GM18508 (cell line): ENCODE data around the gene TNFRSF8.
"Not testable (repeated sequence)": the region's sequence is repeated elsewhere in the genome, so short reads cannot be mapped to it uniquely, and the experiment has no call there.

Experiments used
- ATAC-seq: cut with Tn5 transposase; IDR thresholded peaks from one replicate; pipeline ENCODE4 v1.9.1; 2021; ENCODE audit warnings: moderate number of reproducible peaks; ENCODE audit not compliant: insufficient read depth, unreplicated experiment

The TNFRSF8 gene

GRCh38 chr1:12063141-12064072 is at the start of gene TNFRSF8:
Gene TNFRSF8, plus strand, starts transcription at chr1:12063303. Its CDS starts 296 bp downstream, at chr1:12063599.
- no peak for ATAC-seq

DNA sequence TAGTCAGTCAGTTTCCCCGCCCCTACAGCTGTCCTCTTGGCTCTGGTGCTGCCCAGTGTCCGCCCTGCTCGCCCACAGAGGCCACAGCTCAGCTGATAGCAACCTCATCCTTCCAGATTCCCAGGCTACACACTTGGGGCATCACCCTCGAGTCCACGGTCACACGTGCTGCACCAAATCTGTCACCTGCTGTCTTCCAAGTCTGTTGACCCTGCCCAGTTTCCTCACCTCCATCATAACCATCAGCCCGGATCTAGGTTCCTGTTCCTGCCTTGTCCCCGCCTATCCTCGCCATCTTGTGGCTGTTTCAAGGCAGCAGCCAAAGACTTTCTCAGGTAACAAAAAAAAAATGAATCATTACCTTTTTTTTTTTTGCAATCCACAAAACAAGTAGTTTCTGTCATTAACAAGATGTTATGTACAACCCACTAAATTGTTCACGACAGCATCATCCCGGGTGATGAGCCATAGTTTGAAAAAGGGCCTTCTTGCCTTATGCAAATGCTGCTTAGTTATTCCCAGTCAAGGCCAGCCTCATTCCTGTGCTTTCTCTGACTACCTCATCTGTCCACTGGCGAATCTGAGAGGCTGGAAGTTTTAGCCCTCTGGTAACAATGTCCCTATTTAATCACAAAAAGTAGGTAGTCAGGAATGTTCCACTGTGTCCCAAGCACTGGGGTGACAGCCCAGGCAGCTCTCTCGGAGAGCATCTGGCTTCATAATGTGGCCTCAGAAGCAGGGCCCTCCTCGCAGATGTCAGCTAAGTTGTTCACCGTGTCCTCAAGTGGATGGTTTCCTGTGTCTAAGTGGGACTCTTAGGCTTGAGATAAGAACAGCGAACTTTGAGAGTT is 48.7 kb upstream of the TNFRSF8 start:
- no peak for ATAC-seq

- no peak for ATAC-seq
Measured at GRCh38 chr1:12015001-12015491, 48.1 kb upstream of the TNFRSF8 start.

GRCh38 chr1:12015499-12015898 is 47.6 kb upstream of the TNFRSF8 start:
- ATAC-seq = no peak

DNA sequence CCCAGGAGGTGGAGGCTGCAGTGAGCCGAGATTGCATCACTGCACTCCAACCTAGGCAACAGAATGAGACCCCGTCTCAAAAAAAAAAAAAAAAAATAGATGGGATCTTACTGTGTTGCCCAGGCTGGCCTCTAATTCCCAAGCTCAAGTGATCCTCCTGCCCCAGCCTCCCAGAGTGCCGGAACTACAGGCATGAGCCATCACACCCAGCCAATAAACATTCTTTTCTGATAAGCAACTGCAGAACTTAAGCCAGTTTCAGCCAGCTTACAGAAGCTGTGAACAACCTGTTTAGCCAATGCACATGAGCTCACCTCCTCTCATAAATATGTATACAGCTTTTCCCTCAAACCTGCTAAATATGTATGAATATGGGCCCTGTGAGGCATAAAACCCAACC is 46.9 kb upstream of the TNFRSF8 start:
- no peak for ATAC-seq

DNA sequence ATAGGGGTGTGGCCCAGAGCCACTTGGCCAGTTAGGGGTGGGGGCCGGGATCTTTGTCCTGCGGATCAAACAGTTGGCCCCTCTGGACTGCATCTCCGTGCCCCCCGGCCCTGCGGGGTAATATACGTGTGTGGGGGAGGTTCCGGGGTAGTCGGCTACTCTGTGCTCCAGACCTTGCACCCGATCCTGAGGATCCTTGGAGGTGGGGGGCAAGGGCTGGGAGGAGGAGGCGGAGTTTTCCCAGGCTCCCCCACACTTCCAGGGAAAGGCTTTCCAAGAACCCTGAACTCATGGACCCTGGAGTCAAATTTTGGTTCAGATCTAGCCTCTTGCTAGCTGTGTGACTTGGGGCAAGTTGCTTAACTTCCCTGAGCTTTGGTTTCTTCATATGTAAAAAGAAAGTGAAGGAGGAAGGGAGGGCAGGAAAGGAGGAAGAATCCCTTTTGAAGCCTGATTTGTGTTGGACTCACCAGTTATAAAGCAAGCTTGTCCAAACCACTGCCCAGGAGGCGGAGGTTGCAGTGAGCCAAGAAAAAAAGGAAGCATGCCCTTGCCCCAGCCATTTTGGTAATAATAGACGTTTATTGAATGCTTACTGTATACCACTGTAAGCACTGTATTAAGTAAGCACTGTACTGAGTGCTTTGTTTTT is 43.1 kb upstream of the TNFRSF8 start:
- ATAC-seq = no peak

GRCh38 chr1:12021616-12022015 is 41.5 kb upstream of the TNFRSF8 start:
- ATAC-seq = no peak

GRCh38 chr1:12022036-12022435 is 41.1 kb upstream of the TNFRSF8 start:
- ATAC-seq = no peak

DNA sequence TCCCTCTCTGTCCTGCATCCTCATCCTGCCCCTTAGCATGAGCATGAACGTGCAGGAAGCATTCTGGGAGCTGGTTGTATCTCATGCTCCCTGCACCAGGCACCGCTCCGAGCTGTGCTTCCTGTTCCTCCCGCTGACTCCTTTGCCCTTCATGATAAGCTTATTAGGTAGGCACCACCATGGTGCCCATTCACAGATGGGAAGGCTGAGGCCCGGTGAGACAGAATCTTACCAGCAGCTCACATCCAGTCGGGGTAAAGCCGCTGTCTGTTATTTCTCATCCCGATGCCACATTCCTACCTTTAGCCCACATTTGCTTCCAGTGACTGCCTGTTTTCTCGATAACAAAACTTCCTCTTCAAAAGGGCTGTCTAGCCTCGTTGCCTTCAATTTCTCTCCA is 36.5 kb upstream of the TNFRSF8 start:
- ATAC-seq = no peak

- no peak for ATAC-seq
Measured at GRCh38 chr1:12028248-12028647, 34.9 kb upstream of the TNFRSF8 start.

- no peak for ATAC-seq
Measured at GRCh38 chr1:12028957-12029511, 34.1 kb upstream of the TNFRSF8 start.

- ATAC-seq = no peak
Measured at GRCh38 chr1:12029720-12030339, 33.3 kb upstream of the TNFRSF8 start.

DNA sequence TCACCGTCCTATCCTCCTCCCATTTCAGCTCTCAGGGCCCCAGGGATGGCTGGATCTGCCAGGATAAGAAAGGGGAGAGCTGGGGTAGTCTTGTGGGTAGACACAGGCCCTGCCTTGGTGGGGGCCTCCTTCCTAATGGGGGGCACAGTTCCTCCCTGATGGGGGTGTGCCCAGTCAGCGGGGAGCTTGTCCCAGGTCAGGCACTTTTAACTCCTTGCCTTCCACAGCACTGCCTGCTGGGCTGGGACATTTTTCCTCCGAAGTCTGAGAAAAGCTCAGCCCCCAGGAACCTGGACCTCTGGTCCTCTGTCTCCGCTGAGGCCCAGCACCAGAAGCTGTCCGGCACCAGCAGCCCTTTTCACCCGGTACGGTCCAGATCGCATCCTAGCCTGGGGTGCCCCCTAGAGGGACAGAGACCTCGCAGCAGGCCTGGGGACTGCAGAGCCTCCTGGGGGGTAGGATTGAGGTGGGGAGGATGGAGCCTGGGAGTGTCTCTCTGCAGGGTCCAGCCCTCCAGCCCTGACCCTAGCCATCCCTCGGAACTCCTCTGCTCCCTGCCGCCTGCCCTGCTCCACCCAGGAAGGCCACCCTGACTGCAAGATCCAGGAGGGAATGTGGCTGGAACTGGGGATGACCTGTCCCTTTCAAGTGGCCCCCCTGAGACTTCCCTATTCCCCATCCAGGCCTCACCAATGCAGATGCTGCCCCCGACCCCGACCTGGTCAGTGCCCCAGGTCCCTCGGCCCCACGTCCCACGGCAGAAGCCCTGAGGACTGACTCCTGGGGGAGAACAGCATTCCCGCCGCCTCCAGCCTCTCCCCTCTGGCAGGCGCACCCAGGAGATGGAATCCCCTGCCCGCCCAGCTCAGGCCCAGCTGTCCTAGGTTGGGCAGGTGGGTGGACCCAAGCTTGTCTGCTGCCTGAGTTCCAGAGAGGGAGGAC is 31.8 kb upstream of the TNFRSF8 start:
- ATAC-seq = no peak

DNA sequence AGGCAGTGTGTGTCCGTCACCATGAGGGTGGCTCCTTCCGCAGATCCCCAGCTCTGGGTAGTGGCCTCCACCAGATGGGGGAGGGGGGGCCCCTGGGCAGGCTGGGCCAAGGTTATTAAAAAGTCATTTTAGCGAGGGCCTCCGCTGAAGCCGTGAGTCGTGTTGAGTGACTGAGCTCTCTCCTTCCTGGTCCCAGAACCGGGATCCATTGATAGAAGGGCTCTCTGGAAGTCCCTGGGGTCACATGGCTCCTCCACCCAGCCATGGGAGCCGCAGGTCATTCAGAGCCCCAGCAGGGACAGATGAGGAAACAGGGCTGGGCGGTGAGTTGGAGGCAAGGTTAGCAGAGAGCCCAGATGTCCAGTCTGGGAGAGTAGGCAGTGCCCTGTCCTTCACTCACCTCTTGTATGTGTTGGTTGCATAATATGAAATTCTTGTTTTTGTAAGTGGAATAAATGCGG is 30.9 kb upstream of the TNFRSF8 start:
- ATAC-seq = no peak

- ATAC-seq = not testable (repeated sequence)
Measured at GRCh38 chr1:12033441-12033840, 29.7 kb upstream of the TNFRSF8 start.

DNA sequence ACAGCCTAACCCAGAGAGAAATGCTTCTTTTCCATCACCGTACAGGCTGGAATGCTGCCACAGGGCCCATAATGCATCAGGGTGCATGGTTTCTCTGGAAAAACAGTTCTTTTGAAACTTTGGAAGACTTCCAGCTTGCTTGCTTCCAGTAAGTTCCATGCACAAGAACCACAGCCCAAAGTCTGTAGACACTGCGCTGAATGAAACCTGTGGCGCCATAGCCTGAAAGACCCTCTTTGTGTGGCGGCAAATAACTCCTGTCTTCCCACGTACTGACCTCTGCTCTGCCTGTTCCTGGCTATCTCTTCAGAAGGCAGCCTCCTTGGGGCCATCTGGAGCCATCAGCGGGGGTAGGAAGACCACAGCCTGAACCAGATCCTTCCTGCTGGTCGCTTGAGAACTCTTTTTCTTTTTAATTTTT is 28.7 kb upstream of the TNFRSF8 start:
- no peak for ATAC-seq

- ATAC-seq = no peak
Measured at GRCh38 chr1:12035312-12035711, 27.8 kb upstream of the TNFRSF8 start.

DNA sequence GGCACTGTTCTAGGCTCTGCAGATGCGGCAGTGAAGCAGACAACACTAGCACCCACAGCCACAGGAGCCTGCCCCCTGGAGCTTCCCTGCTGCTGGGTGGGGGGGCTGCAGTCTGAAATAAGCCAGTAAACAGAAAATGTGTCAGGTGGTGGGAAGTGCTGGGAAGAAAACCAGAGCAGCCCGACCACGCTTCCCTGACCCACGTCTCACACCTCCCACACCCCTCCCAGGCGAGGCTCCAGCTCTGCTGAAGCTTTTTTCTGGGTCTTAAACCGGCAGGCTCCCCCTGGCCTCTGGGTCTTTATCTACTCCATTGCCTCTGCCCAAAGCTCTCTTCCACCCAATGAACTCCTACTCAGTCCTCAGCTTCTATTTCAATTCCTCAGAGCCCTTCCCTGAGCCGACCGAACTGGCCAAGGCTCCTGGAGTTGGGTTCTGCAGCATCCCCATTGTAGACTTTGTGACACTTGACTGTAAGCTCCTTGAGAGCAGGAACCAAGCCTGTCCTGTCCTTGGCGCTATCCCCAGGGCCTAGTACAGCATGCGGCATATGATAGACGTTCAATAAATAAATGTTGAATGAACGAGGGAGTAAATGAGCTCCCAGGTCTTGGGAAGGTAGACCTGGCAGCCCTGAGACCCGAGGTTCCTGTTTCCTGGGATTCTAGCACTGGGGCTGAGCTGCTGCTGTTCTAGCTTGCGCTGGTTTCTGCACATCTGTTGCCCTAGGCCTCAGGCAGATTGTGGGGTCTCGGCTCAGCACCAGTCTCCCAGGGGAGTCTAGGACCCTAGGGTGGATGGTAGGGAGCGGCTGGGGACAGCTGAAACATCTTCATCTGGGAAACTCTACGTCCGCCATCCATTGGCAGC is 25.4 kb upstream of the TNFRSF8 start:
- no peak for ATAC-seq
